Calu3 (cell line): ENCODE measurements around the gene AMZ1. TPM values are rescaled to one million over a fixed set of nuclear protein-coding genes. Genes with fewer than 3 reads are reported as not detected.
"Not testable (repeated sequence)": the region's sequence is repeated elsewhere in the genome, so short reads cannot be mapped to it uniquely, and the experiment has no call there.

Source experiments
- BruUV-seq: library from RNA; stranded (reverse); fragments of 400-500 nt; replicated peaks from 2 replicates; lab custom pipeline; 2021; lab: Mats Ljungman, UMichigan
- CTCF ChIA-PET: fragments of 300-600 bp; sonication (Branson Sonifier 250); formaldehyde crosslinking; loops from one replicate; lab custom pipeline; 2022; ENCODE audit warnings: antibody characterized with exemption; lab: Charles Lee
- DNase-seq: peaks from one replicate; pipeline ENCODE4 v3.0.0; 2022
- H3K27ac Mint-ChIP-seq: one replicate; pipeline ENCODE4 v1.8.0; 2022; ENCODE audit warnings: mixed read lengths; ENCODE audit not compliant: unreplicated experiment
- H3K27me3 Mint-ChIP-seq: one replicate; pipeline ENCODE4 v1.8.0; 2022; ENCODE audit warnings: mixed read lengths; ENCODE audit not compliant: unreplicated experiment
- H3K36me3 Mint-ChIP-seq: one replicate; pipeline ENCODE4 v1.8.0; 2022; ENCODE audit warnings: mild to moderate bottlenecking, moderate library complexity, mixed read lengths; ENCODE audit not compliant: insufficient read depth, unreplicated experiment
- H3K4me1 Mint-ChIP-seq: one replicate; pipeline ENCODE4 v1.8.0; 2022; ENCODE audit warnings: mild to moderate bottlenecking, low read depth, mixed read lengths; ENCODE audit not compliant: unreplicated experiment
- H3K4me3 Mint-ChIP-seq: one replicate; pipeline ENCODE4 v1.8.0; 2022; ENCODE audit warnings: mild to moderate bottlenecking, low read depth, moderate library complexity, mixed read lengths; ENCODE audit not compliant: unreplicated experiment
- H3K9me3 Mint-ChIP-seq: one replicate; pipeline ENCODE4 v1.8.0; 2022; ENCODE audit warnings: low read depth, mixed read lengths; ENCODE audit not compliant: unreplicated experiment
- CTCF ChIP-seq: fragments of 200-600 bp; IDR thresholded peaks from one replicate; pipeline ENCODE4 v1.8.0; 2022; ENCODE audit warnings: antibody characterized with exemption; ENCODE audit not compliant: unreplicated experiment
- intact Hi-C: fragments of 100-400 bp; cut with micrococcal nuclease; formaldehyde crosslinking; loops from one replicate; pipeline ENCODE4 v1.10.0; 2022; ENCODE audit not compliant: unreplicated experiment
- total RNA-seq: library from RNA; stranded (reverse); gene quantifications from 2 replicates; pipeline ENCODE4 v1.2.3, GENCODE V29; 2022

Gene AMZ1
- total RNA-seq, 1 experiment from 2014 or later = 0.12 TPM

DNA sequence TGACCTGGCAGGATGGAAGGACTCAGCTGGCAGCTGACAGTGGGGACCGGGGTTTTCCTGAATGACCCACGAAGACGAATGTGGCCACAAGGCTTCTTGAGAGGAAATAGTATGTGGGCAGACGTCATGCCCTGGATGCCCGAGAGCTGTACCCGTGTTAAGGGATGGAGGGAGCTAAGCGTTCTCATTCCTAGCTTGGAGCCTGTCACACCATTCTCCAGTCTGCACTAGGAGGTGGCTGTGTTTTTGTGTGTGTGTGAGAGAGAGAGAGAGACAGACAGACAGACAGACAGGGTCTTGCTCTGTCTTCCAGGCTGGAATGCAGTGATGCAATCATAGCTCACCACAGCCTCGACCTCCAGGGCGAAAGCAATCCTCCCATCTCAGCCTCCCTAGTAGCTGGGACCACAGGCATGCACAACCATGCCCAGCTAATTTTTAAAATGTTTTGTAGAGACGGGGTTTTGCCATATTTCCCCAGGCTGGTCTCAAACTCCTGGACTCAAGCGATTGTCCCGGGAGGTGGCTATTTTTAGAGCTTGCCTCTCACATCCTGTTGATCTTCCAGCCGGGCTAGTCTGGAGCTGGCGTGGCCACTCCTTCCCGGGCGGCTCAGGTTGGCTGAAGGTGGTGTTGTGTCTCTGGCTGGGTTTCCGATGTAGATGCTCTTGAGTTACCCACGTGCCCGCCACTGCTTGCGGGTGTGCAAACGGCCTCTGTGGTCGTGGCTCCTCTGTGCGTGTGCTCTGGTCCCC, 2.1 kb downstream of the AMZ1 start:
- intact Hi-C loops = loop anchor here (10.0 kb wide), 1 partner anchor 125 kb away; no protein-coding TSS in a partner anchor
- DNase-seq = no peak
- H3K27ac Mint-ChIP-seq = no peak overlapping the region
- peaks cover 34% of the 10 kb centered on the region for H3K4me1 Mint-ChIP-seq
- no peaks in the 10 kb centered on the region for H3K36me3 Mint-ChIP-seq
- no peaks in the 10 kb centered on the region for H3K9me3 Mint-ChIP-seq
- BruUV-seq = no TSS peak
- no peak for TF ChIP-seq CTCF
- H3K27me3 Mint-ChIP-seq = peaks cover 61% of the 10 kb centered on the region
- no peak overlapping the region for H3K4me3 Mint-ChIP-seq
- CTCF ChIA-PET = interaction anchor here (0.6 to 2.7 kb wide), 7 partner anchors 9 to 1847 kb away, joined by 3 to 9 read pairs (median 4); no protein-coding TSS in a partner anchor

GRCh38 chr7:2691011-2691707, 3.2 kb downstream of the AMZ1 start:
- Mint-ChIP-seq H3K9me3 (no peaks in the 10 kb centered on the region), H3K27ac (no peak overlapping the region), H3K27me3 (peaks cover 56% of the 10 kb centered on the region), H3K36me3 (no peaks in the 10 kb centered on the region), H3K4me3 (no peak overlapping the region), H3K4me1 (peaks cover 34% of the 10 kb centered on the region)
- BruUV-seq = no TSS peak
- DNase-seq = no peak
- intact Hi-C loops = no loop called here
- TF ChIP-seq CTCF = no peak
- CTCF ChIA-PET = interaction anchor here (0.6 to 2.7 kb wide), 3 partner anchors 10 to 1846 kb away, joined by 3 to 9 read pairs (median 9); no protein-coding TSS in a partner anchor

GRCh38 chr7:2691932-2692439, 4.0 kb downstream of the AMZ1 start:
- H3K36me3 Mint-ChIP-seq, H3K27ac Mint-ChIP-seq, DNase-seq, H3K4me3 Mint-ChIP-seq, intact Hi-C loops, H3K9me3 Mint-ChIP-seq, BruUV-seq: not testable (repeated sequence)
- CTCF ChIA-PET = interaction anchor here (0.6 to 1.2 kb wide), 3 partner anchors 10 to 1029 kb away, joined by 3 to 9 read pairs (median 3); no protein-coding TSS in a partner anchor
- Mint-ChIP-seq H3K27me3 (peaks cover 48% of the 10 kb centered on the region), H3K4me1 (peaks cover 34% of the 10 kb centered on the region)

DNA sequence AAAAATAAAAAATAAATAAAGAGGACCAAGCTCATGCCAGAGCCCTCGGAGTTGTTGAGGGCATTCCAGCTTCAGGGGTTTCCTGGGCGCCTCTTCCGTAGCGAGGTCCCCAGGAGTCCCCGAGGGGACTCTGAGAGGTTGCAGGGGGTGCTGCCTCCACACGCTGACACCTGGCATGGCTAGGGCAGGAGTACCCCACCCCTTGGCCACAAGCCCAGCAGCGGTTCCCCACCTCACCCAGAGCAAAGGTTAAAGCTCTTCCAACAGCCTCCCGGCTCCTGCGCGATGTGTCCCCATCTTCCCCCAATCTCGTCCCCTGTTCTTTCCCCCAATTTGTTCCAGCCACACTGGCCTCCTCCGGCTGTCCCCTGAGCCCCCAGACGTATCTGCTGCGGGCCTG, 4.5 kb downstream of the AMZ1 start:
- no peak for TF ChIP-seq CTCF
- Mint-ChIP-seq H3K27me3 (peaks cover 42% of the 10 kb centered on the region), H3K27ac (no peak overlapping the region), H3K4me1 (peaks cover 30% of the 10 kb centered on the region), H3K9me3 (no peaks in the 10 kb centered on the region), H3K4me3 (no peak overlapping the region), H3K36me3 (no peaks in the 10 kb centered on the region)
- no peak for DNase-seq
- BruUV-seq = no TSS peak
- intact Hi-C loops = no loop called here
- CTCF ChIA-PET = interaction anchor here (0.6 to 1.2 kb wide), 3 partner anchors 9 to 1030 kb away, joined by 3 to 9 read pairs (median 3); no protein-coding TSS in a partner anchor

DNA sequence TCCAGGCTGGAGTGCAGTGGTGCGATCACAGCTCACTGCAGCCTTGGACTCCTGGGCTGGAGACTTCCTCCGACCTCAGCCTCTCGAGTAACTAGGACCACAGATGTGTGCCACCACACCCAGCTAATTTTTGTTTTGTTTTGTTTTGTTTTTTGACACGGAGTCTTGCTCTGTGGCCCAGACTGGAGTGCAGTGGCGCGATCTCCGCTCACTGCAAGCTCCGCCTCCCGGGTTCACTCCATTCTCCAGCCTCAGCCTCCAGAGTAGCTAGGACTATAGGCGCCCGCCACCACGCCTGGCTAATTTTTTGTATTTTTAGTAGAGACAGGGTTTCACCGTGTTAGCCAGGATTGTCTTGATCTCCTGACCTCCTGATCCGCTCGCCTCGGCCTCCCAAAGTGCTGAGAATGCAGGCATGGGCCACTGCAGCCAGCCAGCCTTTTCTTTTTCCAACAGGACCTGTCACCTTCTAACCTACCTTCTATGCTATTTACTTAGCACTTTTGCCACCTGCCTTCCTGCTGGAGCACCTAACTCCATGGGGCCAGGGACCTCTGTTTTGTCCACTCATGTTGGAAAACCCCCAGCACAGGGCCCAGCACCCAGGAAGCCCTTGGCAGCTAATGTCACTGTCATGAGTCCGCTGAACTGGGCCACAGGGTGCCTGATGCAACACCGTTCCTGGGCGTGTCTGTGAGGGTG, 5.6 kb downstream of the AMZ1 start:
- DNase-seq, intact Hi-C loops, H3K27ac Mint-ChIP-seq, H3K36me3 Mint-ChIP-seq, H3K9me3 Mint-ChIP-seq, H3K4me3 Mint-ChIP-seq, CTCF ChIA-PET, BruUV-seq: not testable (repeated sequence)
- H3K27me3 Mint-ChIP-seq = peaks cover 42% of the 10 kb centered on the region
- H3K4me1 Mint-ChIP-seq = peaks cover 23% of the 10 kb centered on the region

DNA sequence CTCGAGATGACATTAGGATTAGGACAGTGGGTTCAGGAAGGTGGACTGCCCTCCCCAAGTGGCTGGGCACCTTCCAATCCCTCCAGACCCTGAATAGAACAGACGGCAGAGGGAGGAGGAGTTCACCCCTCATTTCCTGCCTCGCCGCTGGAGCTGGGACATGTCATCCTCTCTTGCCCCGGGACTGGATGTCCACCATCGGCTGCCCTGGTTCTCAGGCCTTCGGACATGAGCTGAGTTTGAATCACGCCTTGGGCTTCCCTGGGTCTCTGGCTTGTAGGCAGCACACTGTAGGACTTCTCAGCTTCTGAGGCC, 6.1 kb downstream of the AMZ1 start:
- DNase-seq, BruUV-seq, H3K36me3 Mint-ChIP-seq, intact Hi-C loops, CTCF ChIA-PET, H3K4me3 Mint-ChIP-seq, H3K27ac Mint-ChIP-seq, H3K9me3 Mint-ChIP-seq: not testable (repeated sequence)
- Mint-ChIP-seq H3K27me3 (peaks cover 42% of the 10 kb centered on the region), H3K4me1 (peaks cover 18% of the 10 kb centered on the region)
